Transverse colon (tissue), 4 donors: ENCODE results near the gene SAMD15. TPM values are rescaled to one million over a fixed set of nuclear protein-coding genes. Genes with fewer than 3 reads are reported as not detected.

Experiments used
- DNase-seq: peaks from one replicate; pipeline ENCODE4 v3.0.0-alpha.2; 2019
- H3K27ac ChIP-seq, 4 donors: fragments of 200-600 bp; sonication (generic); 2 replicates each; pipeline ENCODE4 v1.5.1; 2016 to 2018; ENCODE audit warnings: inconsistent platforms in 4 of 4
- H3K27me3 ChIP-seq: fragments of 200-600 bp; sonication (generic); 2 replicates; pipeline ENCODE4 v1.5.1; 2017; ENCODE audit warnings: inconsistent platforms
- H3K36me3 ChIP-seq, 4 donors: fragments of 200-600 bp; sonication (generic); 2 replicates each; pipeline ENCODE4 v1.5.1; 2017 to 2019; ENCODE audit warnings: inconsistent platforms in 4 of 4
- H3K4me1 ChIP-seq, 4 donors: fragments of 200-600 bp; sonication (generic); 2 replicates each; pipeline ENCODE4 v1.5.1; 2017 to 2020; ENCODE audit warnings: inconsistent platforms in 4 of 4
- H3K4me3 ChIP-seq, 4 donors: fragments of 200-600 bp; sonication (generic); 1 replicate in 1 of 4; 2 replicates in 3 of 4; pipeline versions ENCODE4 v1.5.1 to v1.6.1; 2017 to 2019; ENCODE audit warnings: inconsistent platforms in 4 of 4
- H3K9me3 ChIP-seq, 2 donors: fragments of 200-600 bp; sonication (generic); 2 replicates each; pipeline ENCODE4 v1.5.1; 2017 to 2019; ENCODE audit warnings: inconsistent platforms in 2 of 2
- CTCF ChIP-seq, 5 experiments: fragments of 200-600 bp in 3 of 5; fragments of 450-650 bp in 2 of 5; sonication (generic) in 3 of 5; IDR thresholded peaks; 1 replicate in 2 of 5; 2 replicates in 3 of 5; pipeline ENCODE4 v1.5.1; 2016 to 2017; ENCODE audit warnings: antibody characterized with exemption in 5 of 5, inconsistent platforms in 3 of 5, mild to moderate bottlenecking in 2 of 5, moderate library complexity in 1 of 5
- EP300 ChIP-seq: sonication (generic); formaldehyde crosslinking; IDR thresholded peaks from one replicate; pipeline ENCODE4 v1.6.1; 2017; ENCODE audit warnings: antibody characterized with exemption, low read depth
- POLR2A ChIP-seq: fragments of 450-650 bp; IDR thresholded peaks from one replicate; pipeline ENCODE4 v1.6.1; 2016; ENCODE audit warnings: antibody characterized with exemption, mild to moderate bottlenecking, moderate library complexity
- POLR2AphosphoS5 ChIP-seq, 3 donors: sonication (generic); formaldehyde crosslinking; IDR thresholded peaks; one replicate each; pipeline ENCODE4 v1.6.1; 2016; ENCODE audit warnings: antibody characterized with exemption in 3 of 3
- WGBS, 2 donors: methylation state at CpG; one replicate each; pipeline ENCODE4 v1.1.5; 2018; ENCODE audit warnings: low coverage in 1 of 2; 5-methylcytosine and 5-hydroxymethylcytosine counted together
- in situ Hi-C, 4 donors: fragments of 200-750 bp; cut with MboI; loops; one replicate each; pipeline versions ENCODE4 v1.15.0 to v1.15.1; 2017; ENCODE audit warnings: low sequenced_read_pairs in 3 of 4, low pct_ligation_motif_present in 1 of 4, low pct_unique_long_range_greater_than_20kb in 1 of 4
- intact Hi-C: fragments of 100-400 bp; cut with DNase I; formaldehyde crosslinking; loops from one replicate; pipeline ENCODE4 v1.15.1; 2023; ENCODE audit warnings: low total_unique reads
- total RNA-seq, 4 donors: library from RNA; depleted of rRNA; stranded (reverse); fragments of >200 nt; gene quantifications; one replicate each; pipeline ENCODE4 v1.1.0, GENCODE V29; 2016

SAMD15 gene
- total RNA-seq, 4 donors from 2014 or later, result 0.16 to 0.41 TPM; not detected in 2

- H3K27me3 ChIP-seq, result no peaks in the 10 kb centered on the region
- H3K9me3 ChIP-seq, result peaks cover 10 to 13% of the 10 kb centered on the region in 2 donors
- no peak overlapping the region for H3K27ac ChIP-seq
- no peaks in the 10 kb centered on the region for H3K4me1 ChIP-seq
- intact Hi-C loops (no loop called here), in situ Hi-C loops (no loop called here)
- no peak for DNase-seq
- 74 to 89% methylated on average over 3 to 8 of the region's 8 CpGs for WGBS, 2 donors
- peaks cover 0 to 9% (median 5%) of the 10 kb centered on the region in 4 donors for H3K36me3 ChIP-seq
- TF ChIP-seq EP300, result no peak
- no peak for TF ChIP-seq POLR2AphosphoS5 (IDR thresholded peaks at IDR 0.05)
- no peak for TF ChIP-seq POLR2A
- no peak for TF ChIP-seq CTCF (IDR thresholded peaks at IDR 0.05)
- H3K4me3 ChIP-seq, result no peak overlapping the region
Observed at GRCh38 chr14:77416836-77417235, 39.7 kb downstream of the SAMD15 start.

- in situ Hi-C loops, result no loop called here
- no peak for TF ChIP-seq POLR2A
- no peak for TF ChIP-seq POLR2AphosphoS5 (IDR thresholded peaks at IDR 0.05)
- no peak for TF ChIP-seq CTCF (IDR thresholded peaks at IDR 0.05)
- TF ChIP-seq EP300, result no peak
- intact Hi-C loops, result no loop called here
- H3K36me3 ChIP-seq, result peaks cover 0 to 38% (median 18%) of the 10 kb centered on the region in 4 donors
- no peak overlapping the region for H3K4me3 ChIP-seq
- no peaks in the 10 kb centered on the region for H3K4me1 ChIP-seq
- no peak for DNase-seq
- no peaks in the 10 kb centered on the region for H3K27me3 ChIP-seq
- 71 to 80% methylated on average over 2 of the region's 2 CpGs for WGBS, 2 donors
- no peak overlapping the region for H3K27ac ChIP-seq
- H3K9me3 ChIP-seq, result peaks cover 10 to 13% of the 10 kb centered on the region in 2 donors
Observed at GRCh38 chr14:77421201-77421600, 44.0 kb downstream of the SAMD15 start.

- peaks cover 7 to 10% of the 10 kb centered on the region in 2 donors for H3K9me3 ChIP-seq
- no peak within 1 kb of the TSS for H3K4me3 ChIP-seq
- peaks cover 0 to 56% (median 26%) of the 10 kb centered on the region in 4 donors for H3K36me3 ChIP-seq
- in situ Hi-C loops (no loop called here), intact Hi-C loops (no loop called here)
- H3K27me3 ChIP-seq, result no peaks in the 10 kb centered on the region
- WGBS, 2 donors, result 100% methylated on average over 1 of the region's 1 CpG
- DNase-seq, result no peak
- H3K4me1 ChIP-seq, result no peaks in the 10 kb centered on the region
- no peak for TF ChIP-seq POLR2A
- no peak for TF ChIP-seq POLR2AphosphoS5 (IDR thresholded peaks at IDR 0.05)
- TF ChIP-seq CTCF (IDR thresholded peaks at IDR 0.05), result no peak
- TF ChIP-seq EP300, result no peak
- no peak within 1 kb of the TSS for H3K27ac ChIP-seq
Observed at GRCh38 chr14:77423423-77423822, 46.2 kb downstream of the SAMD15 start, which contains the start of gene NOXRED1. NOXRED1 (minus strand) TSS chr14:77423523; CDS start chr14:77422889, 634 bp downstream.

- no peak overlapping the region for H3K27ac ChIP-seq
- H3K4me1 ChIP-seq, result no peaks in the 10 kb centered on the region
- 82 to 91% methylated on average over 3 of the region's 3 CpGs for WGBS, 2 donors
- H3K9me3 ChIP-seq, result no peaks in the 10 kb centered on the region
- H3K36me3 ChIP-seq, result peaks cover 0 to 69% (median 33%) of the 10 kb centered on the region in 4 donors
- DNase-seq, result no peak
- H3K4me3 ChIP-seq, result no peak overlapping the region
- H3K27me3 ChIP-seq, result no peaks in the 10 kb centered on the region
- TF ChIP-seq CTCF (IDR thresholded peaks at IDR 0.05) (no peak), POLR2A (no peak), POLR2AphosphoS5 (IDR thresholded peaks at IDR 0.05) (no peak), EP300 (no peak)
- intact Hi-C loops, result no loop called here
- in situ Hi-C loops, result no loop called here
Observed at GRCh38 chr14:77424862-77425261, 47.7 kb downstream of the SAMD15 start.
